HL-60 (cell line): Measurements from ENCODE around the gene CYTH4.

Experiments
- POLR2AphosphoS5 ChIP-seq: IDR thresholded peaks from 2 replicates; pipeline ENCODE4 v1.6.1; 2012; ENCODE audit warnings: low read depth
- SPI1 ChIP-seq: IDR thresholded peaks from 2 replicates; pipeline ENCODE4 v1.6.1; 2012; ENCODE audit warnings: low read depth, mild to moderate bottlenecking, borderline replicate concordance
- TF ChIP-seq, protein P1 (sequence below): IDR thresholded peaks from one replicate; pipeline ENCODE4 v1.5.1; 2011; ENCODE audit warnings: low read length, control low read depth, inconsistent platforms; ENCODE audit not compliant: insufficient read depth
- TF ChIP-seq, protein P2 (sequence below): IDR thresholded peaks from 2 replicates; pipeline ENCODE4 v1.6.1; 2012; ENCODE audit warnings: low read depth; ENCODE audit not compliant: insufficient replicate concordance

DNA sequence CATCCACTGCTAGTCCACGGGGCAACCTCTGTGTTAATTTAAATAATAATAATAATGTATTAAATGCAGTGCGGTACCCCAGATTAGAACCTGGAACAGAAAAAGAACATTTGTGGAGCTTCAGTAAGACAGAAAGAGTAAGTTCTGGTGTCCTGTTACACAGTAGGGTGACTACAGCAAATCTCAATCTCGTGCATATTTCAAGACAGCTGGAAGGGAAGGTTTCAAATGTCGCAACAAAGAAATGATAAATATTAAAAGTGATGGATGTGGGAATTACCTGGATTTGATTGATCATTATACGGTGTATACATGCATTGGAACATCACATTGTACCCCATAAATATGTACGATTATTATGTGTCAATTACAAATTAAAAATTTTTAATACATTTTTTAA is 36.6 kb upstream of the CYTH4 start:
- TF ChIP-seq POLR2AphosphoS5 (no peak), SPI1 (no peak)
- TF ChIP-seq, protein P1, sequence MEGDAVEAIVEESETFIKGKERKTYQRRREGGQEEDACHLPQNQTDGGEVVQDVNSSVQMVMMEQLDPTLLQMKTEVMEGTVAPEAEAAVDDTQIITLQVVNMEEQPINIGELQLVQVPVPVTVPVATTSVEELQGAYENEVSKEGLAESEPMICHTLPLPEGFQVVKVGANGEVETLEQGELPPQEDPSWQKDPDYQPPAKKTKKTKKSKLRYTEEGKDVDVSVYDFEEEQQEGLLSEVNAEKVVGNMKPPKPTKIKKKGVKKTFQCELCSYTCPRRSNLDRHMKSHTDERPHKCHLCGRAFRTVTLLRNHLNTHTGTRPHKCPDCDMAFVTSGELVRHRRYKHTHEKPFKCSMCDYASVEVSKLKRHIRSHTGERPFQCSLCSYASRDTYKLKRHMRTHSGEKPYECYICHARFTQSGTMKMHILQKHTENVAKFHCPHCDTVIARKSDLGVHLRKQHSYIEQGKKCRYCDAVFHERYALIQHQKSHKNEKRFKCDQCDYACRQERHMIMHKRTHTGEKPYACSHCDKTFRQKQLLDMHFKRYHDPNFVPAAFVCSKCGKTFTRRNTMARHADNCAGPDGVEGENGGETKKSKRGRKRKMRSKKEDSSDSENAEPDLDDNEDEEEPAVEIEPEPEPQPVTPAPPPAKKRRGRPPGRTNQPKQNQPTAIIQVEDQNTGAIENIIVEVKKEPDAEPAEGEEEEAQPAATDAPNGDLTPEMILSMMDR, result no peak
- TF ChIP-seq, protein P2, sequence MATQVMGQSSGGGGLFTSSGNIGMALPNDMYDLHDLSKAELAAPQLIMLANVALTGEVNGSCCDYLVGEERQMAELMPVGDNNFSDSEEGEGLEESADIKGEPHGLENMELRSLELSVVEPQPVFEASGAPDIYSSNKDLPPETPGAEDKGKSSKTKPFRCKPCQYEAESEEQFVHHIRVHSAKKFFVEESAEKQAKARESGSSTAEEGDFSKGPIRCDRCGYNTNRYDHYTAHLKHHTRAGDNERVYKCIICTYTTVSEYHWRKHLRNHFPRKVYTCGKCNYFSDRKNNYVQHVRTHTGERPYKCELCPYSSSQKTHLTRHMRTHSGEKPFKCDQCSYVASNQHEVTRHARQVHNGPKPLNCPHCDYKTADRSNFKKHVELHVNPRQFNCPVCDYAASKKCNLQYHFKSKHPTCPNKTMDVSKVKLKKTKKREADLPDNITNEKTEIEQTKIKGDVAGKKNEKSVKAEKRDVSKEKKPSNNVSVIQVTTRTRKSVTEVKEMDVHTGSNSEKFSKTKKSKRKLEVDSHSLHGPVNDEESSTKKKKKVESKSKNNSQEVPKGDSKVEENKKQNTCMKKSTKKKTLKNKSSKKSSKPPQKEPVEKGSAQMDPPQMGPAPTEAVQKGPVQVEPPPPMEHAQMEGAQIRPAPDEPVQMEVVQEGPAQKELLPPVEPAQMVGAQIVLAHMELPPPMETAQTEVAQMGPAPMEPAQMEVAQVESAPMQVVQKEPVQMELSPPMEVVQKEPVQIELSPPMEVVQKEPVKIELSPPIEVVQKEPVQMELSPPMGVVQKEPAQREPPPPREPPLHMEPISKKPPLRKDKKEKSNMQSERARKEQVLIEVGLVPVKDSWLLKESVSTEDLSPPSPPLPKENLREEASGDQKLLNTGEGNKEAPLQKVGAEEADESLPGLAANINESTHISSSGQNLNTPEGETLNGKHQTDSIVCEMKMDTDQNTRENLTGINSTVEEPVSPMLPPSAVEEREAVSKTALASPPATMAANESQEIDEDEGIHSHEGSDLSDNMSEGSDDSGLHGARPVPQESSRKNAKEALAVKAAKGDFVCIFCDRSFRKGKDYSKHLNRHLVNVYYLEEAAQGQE, result no peak
